H1 (cell line): ENCODE data around the gene GALNT13. TPM values are rescaled to one million over a fixed set of nuclear protein-coding genes. Genes with fewer than 3 reads are reported as not detected.

ENCODE experiments used
- CTCF ChIA-PET: fragments of 300-600 bp; sonication (Branson Sonifier 250); formaldehyde crosslinking; loops from one replicate; lab custom pipeline; 2021; ENCODE audit not compliant: partially characterized antibody; lab: Charles Lee
- POLR2A ChIA-PET: fragments of 300-600 bp; sonication (Branson Sonifier 250); formaldehyde crosslinking; loops from one replicate; lab custom pipeline; 2021; ENCODE audit warnings: inconsistent platforms; ENCODE audit not compliant: partially characterized antibody; lab: Charles Lee
- DNase-seq, 2 experiments: peaks; one replicate each; pipeline versions ENCODE4 v3.0.0 to v3.0.0-alpha.2; 2010 to 2022; ENCODE audit warnings: low spot score in 2 of 2, low read depth in 1 of 2, mixed read lengths in 1 of 2
- FAIRE-seq: peaks from 2 replicates; lab custom pipeline; 2011; peaks lifted over from hg19 to GRCh38; lab: Jason Lieb, UNC
- H2AFZ ChIP-seq: 2 replicates; pipeline ENCODE4 v1.8.1; 2012; ENCODE audit warnings: low read length, inconsistent platforms
- H2AK5ac ChIP-seq: 2 replicates; pipeline ENCODE4 v1.6.1; 2013; ENCODE audit warnings: low read depth, low read length
- H2BK120ac ChIP-seq: replicated peaks from 2 replicates; pipeline ENCODE3; 2013; ENCODE audit warnings: low read depth, low read length, inconsistent platforms
- H2BK12ac ChIP-seq: 2 replicates; pipeline ENCODE4 v1.6.1; 2013; ENCODE audit warnings: low read depth, low read length
- H2BK15ac ChIP-seq: 2 replicates; pipeline ENCODE4 v1.6.1; 2013; ENCODE audit warnings: low read length
- H2BK20ac ChIP-seq: 2 replicates; pipeline ENCODE4 v1.6.1; 2013; ENCODE audit warnings: low read length
- H2BK5ac ChIP-seq: 2 replicates; pipeline ENCODE4 v1.6.1; 2013; ENCODE audit warnings: low read depth, low read length
- H3K14ac ChIP-seq: 2 replicates; pipeline ENCODE4 v1.6.1; 2013; ENCODE audit warnings: inconsistent platforms; ENCODE audit not compliant: insufficient read length
- H3K18ac ChIP-seq: 2 replicates; pipeline ENCODE4 v1.6.1; 2013; ENCODE audit warnings: low read length; ENCODE audit errors: extremely low read depth
- H3K23ac ChIP-seq: 2 replicates; pipeline ENCODE4 v1.6.1; 2013; ENCODE audit warnings: inconsistent platforms; ENCODE audit not compliant: insufficient read length
- H3K23me2 ChIP-seq: 2 replicates; pipeline ENCODE4 v1.6.1; 2013; ENCODE audit warnings: low read depth, low read length
- H3K27ac ChIP-seq: 2 replicates; pipeline ENCODE4 v1.6.1; 2011; ENCODE audit warnings: low read depth, low read length, inconsistent platforms
- H3K27me3 ChIP-seq, 4 experiments: replicated peaks in 1 of 4; 1 replicate in 1 of 4; 2 replicates in 3 of 4; pipeline versions ENCODE4 v1.6.1 to v1.8.1; 2011 to 2013; ENCODE audit warnings: low read length in 3 of 4, mild to moderate bottlenecking in 3 of 4, inconsistent platforms in 2 of 4, mixed read lengths in 2 of 4, moderate library complexity in 1 of 4; ENCODE audit not compliant: control insufficient read depth in 3 of 4, insufficient read depth in 3 of 4; ENCODE audit errors: extremely low read depth in 1 of 4
- H3K36me3 ChIP-seq, 4 experiments: 2 replicates each; pipeline versions ENCODE4 v1.6.1 to v1.8.1; 2011 to 2013; ENCODE audit warnings: mild to moderate bottlenecking in 4 of 4, low read length in 3 of 4, moderate library complexity in 2 of 4, control low read depth in 1 of 4, inconsistent platforms in 1 of 4; ENCODE audit not compliant: insufficient read depth in 4 of 4, control insufficient read depth in 2 of 4
- H3K4ac ChIP-seq: replicated peaks from 2 replicates; pipeline ENCODE3; 2013; ENCODE audit warnings: low read length, low read depth, mixed read lengths, inconsistent platforms; ENCODE audit not compliant: insufficient read length
- H3K4me1 ChIP-seq, 4 experiments: replicated peaks in 1 of 4; 1 replicate in 1 of 4; 2 replicates in 3 of 4; pipeline versions ENCODE4 v1.6.1 to v1.8.1; 2011 to 2013; ENCODE audit warnings: low read length in 3 of 4, inconsistent platforms in 2 of 4, mixed read lengths in 1 of 4; ENCODE audit not compliant: insufficient read depth in 4 of 4, control insufficient read depth in 3 of 4
- H3K4me2 ChIP-seq, 2 experiments: 2 replicates each; pipeline versions ENCODE4 v1.6.1 to v1.8.1; 2011 to 2013; ENCODE audit warnings: low read depth in 2 of 2, low read length in 2 of 2, control low read depth in 1 of 2, inconsistent platforms in 1 of 2, mild to moderate bottlenecking in 1 of 2; ENCODE audit not compliant: insufficient read depth in 1 of 2
- H3K4me3 ChIP-seq, 4 experiments: fragments of 200-600, 300-600 bp in 1 of 4; sonication (generic), shearing (Covaris generic), sonication (Bioruptor Twin) in 1 of 4; 2 replicates each; pipeline versions ENCODE4 v1.5.1 to v1.8.1; 2011 to 2016; ENCODE audit warnings: low read length in 4 of 4, low read depth in 3 of 4, control low read depth in 2 of 4, inconsistent platforms in 2 of 4, mild to moderate bottlenecking in 2 of 4, mixed read lengths in 1 of 4, moderate library complexity in 1 of 4; ENCODE audit not compliant: insufficient read depth in 2 of 4; ENCODE audit errors: extremely low read depth in 1 of 4
- H3K56ac ChIP-seq: replicated peaks from 2 replicates; pipeline ENCODE3; 2013; ENCODE audit warnings: low read depth, mild to moderate bottlenecking, mixed read lengths, low read length, inconsistent platforms; ENCODE audit not compliant: insufficient read length
- H3K79me1 ChIP-seq: 2 replicates; pipeline ENCODE4 v1.6.1; 2013; ENCODE audit warnings: low read depth, low read length, control low read depth
- H3K79me2 ChIP-seq, 2 experiments: 2 replicates each; pipeline versions ENCODE4 v1.6.1 to v1.8.1; 2012 to 2013; ENCODE audit warnings: low read length in 2 of 2, mild to moderate bottlenecking in 2 of 2, inconsistent platforms in 1 of 2; ENCODE audit not compliant: insufficient read depth in 2 of 2, control insufficient read depth in 1 of 2
- H3K9ac ChIP-seq, 4 experiments: replicated peaks in 1 of 4; 1 replicate in 1 of 4; 2 replicates in 3 of 4; pipeline versions ENCODE4 v1.6.1 to v1.8.1; 2011 to 2013; ENCODE audit warnings: low read depth in 3 of 4, low read length in 3 of 4, control low read depth in 2 of 4, mild to moderate bottlenecking in 2 of 4, moderate library complexity in 2 of 4, inconsistent platforms in 1 of 4; ENCODE audit errors: extremely low read depth in 1 of 4
- H3K9me3 ChIP-seq, 2 experiments: 2 replicates each; pipeline versions ENCODE4 v1.6.1 to v1.8.1; 2012 to 2013; ENCODE audit warnings: mild to moderate bottlenecking in 2 of 2, moderate library complexity in 2 of 2, control low read depth in 1 of 2, inconsistent platforms in 1 of 2, low read depth in 1 of 2, low read length in 1 of 2, mixed read lengths in 1 of 2; ENCODE audit not compliant: insufficient read depth in 2 of 2
- H4K20me1 ChIP-seq, 2 experiments: replicated peaks in 1 of 2; 2 replicates each; pipeline versions ENCODE3 to v1.8.1; 2011 to 2013; ENCODE audit warnings: inconsistent platforms in 2 of 2, low read length in 2 of 2, mild to moderate bottlenecking in 1 of 2; ENCODE audit not compliant: insufficient read depth in 2 of 2, control insufficient read depth in 1 of 2
- H4K5ac ChIP-seq: 2 replicates; pipeline ENCODE4 v1.6.1; 2013; ENCODE audit warnings: low read length, low read depth, mixed read lengths, inconsistent platforms; ENCODE audit not compliant: insufficient read length
- H4K8ac ChIP-seq: 2 replicates; pipeline ENCODE4 v1.8.0; 2013; ENCODE audit warnings: mild to moderate bottlenecking, moderate library complexity, low read length, inconsistent platforms; ENCODE audit not compliant: insufficient read depth; ENCODE audit errors: extremely low read depth
- H4K91ac ChIP-seq: replicated peaks from 2 replicates; pipeline ENCODE3; 2013; ENCODE audit warnings: low read length, mixed read lengths, inconsistent platforms; ENCODE audit not compliant: insufficient read length
- ATF3 ChIP-seq: IDR thresholded peaks from 2 replicates; pipeline ENCODE4 v1.6.1; 2011; ENCODE audit warnings: low read depth, mild to moderate bottlenecking, low read length; ENCODE audit not compliant: insufficient read depth
- E2F6 ChIP-seq: IDR thresholded peaks from 2 replicates; pipeline ENCODE4 v1.6.1; 2012; ENCODE audit warnings: inconsistent platforms
- KDM4A ChIP-seq: IDR thresholded peaks from one replicate; pipeline ENCODE4 v1.7.1; 2012; ENCODE audit warnings: low read depth, mild to moderate bottlenecking, moderate library complexity, low read length, inconsistent platforms; ENCODE audit not compliant: severe bottlenecking
- SP1 ChIP-seq: IDR thresholded peaks from 2 replicates; pipeline ENCODE4 v1.6.1; 2011; ENCODE audit warnings: low read depth, low read length
- WGBS, 2 experiments: shearing (Covaris generic) in 1 of 2; methylation state at CpG; one replicate each; pipeline versions ENCODE4 v1.1.6 to v1.1.7; 2013 to 2015; ENCODE audit warnings: low lambda C conversion rate in 2 of 2, mixed read lengths in 2 of 2, inconsistent platforms in 1 of 2, low coverage in 1 of 2, missing lambda C conversion rate in 1 of 2; ENCODE audit not compliant: insufficient replicate concordance in 2 of 2, insufficient coverage in 1 of 2, insufficient read length in 1 of 2; ENCODE audit errors: extremely low coverage in 1 of 2, missing lambda C conversion rate in 1 of 2; 5-methylcytosine and 5-hydroxymethylcytosine counted together
- polyA plus RNA-seq, 7 experiments: library from polyadenylated mRNA; depleted of rRNA in 3 of 7; stranded (reverse) in 5 of 7; unstranded in 2 of 7; fragments of >200 nt in 5 of 7; fragments of 200-250 nt in 2 of 7; gene quantifications; 1 replicate in 5 of 7; 2 replicates in 1 of 7; 4 replicates in 1 of 7; pipeline versions ENCODE4 v1.2.1 to v1.2.3, GENCODE V29; 2011 to 2013; ENCODE audit warnings: missing spikeins in 2 of 7, mixed read lengths in 2 of 7
- total RNA-seq: library from RNA; stranded (reverse); fragmentation: NEBNext Ultra II Directional; extraction: Animal tissue kit (Norgen Biotek cat#: 25700); gene quantifications from 2 replicates; pipeline ENCODE4 v1.2.1, GENCODE V29; 2021

GALNT13 gene
- total and polyA plus RNA-seq, 2 of the 8 experiments (the other 6 are each of a cell fraction or from before 2014, with no cell fraction given) = 3.2 to 9.6 TPM

DNA sequence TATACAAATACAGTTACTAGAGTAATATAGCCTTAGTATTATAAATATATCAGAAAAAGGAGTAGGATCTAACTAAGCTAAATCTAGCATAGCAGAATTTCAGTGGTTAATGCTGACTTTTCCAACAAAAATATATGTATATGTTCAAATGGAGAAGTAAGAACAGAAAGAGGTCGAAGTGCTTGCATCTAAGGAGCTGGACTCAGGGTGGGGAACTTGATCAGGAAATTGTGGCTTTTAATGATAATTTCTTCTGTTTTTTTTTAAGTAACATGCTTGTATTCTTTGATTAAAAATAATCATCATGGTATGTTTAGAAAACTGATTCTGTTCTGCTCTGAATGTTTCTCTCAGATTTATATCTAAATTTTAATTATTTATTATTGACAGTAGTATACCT is 327.1 kb downstream of the GALNT13 start:
- no peak overlapping the region for H3K4ac ChIP-seq
- no peak overlapping the region for H3K9ac ChIP-seq
- no peak overlapping the region for H3K14ac ChIP-seq
- no peaks in the 10 kb centered on the region for H3K36me3 ChIP-seq
- FAIRE-seq (no peak), DNase-seq (no peak)
- H3K56ac ChIP-seq = no peak overlapping the region
- H2BK12ac ChIP-seq = no peak overlapping the region
- H4K91ac ChIP-seq = no peak overlapping the region
- H2BK20ac ChIP-seq = no peak overlapping the region
- no peak overlapping the region for H2AK5ac ChIP-seq
- H3K18ac ChIP-seq = no peak overlapping the region
- H3K9me3 ChIP-seq = no peaks in the 10 kb centered on the region
- H3K23me2 ChIP-seq = no peaks in the 10 kb centered on the region
- no peaks in the 10 kb centered on the region for H3K79me1 ChIP-seq
- H3K4me3 ChIP-seq = no peak overlapping the region
- H2BK5ac ChIP-seq = no peak overlapping the region
- H3K27me3 ChIP-seq = no peaks in the 10 kb centered on the region
- no peak overlapping the region for H2BK15ac ChIP-seq
- H3K27ac ChIP-seq = no peak overlapping the region
- 91% methylated on average over 1 of the region's 1 CpG; no CpG with 5 or more reads in 1 of the 2 experiments for WGBS, 2 experiments
- no peak overlapping the region for H3K4me2 ChIP-seq
- H2AFZ ChIP-seq = no peak overlapping the region
- no peak overlapping the region for H3K23ac ChIP-seq
- POLR2A ChIA-PET = no interaction called here
- H4K5ac ChIP-seq = no peak overlapping the region
- CTCF ChIA-PET = interaction anchor here (0.6 kb wide), 1 partner anchor 21 kb away, joined by 4 read pairs; no protein-coding TSS in a partner anchor
- H4K20me1 ChIP-seq = no peaks in the 10 kb centered on the region
- H4K8ac ChIP-seq = no peak overlapping the region
- no peaks in the 10 kb centered on the region for H3K4me1 ChIP-seq
- no peak overlapping the region for H2BK120ac ChIP-seq
- no peaks in the 10 kb centered on the region for H3K79me2 ChIP-seq
- TF ChIP-seq ATF3 (no peak), KDM4A (no peak), SP1 (no peak), E2F6 (no peak)
